Left colon (tissue), 2 donors: Measurements from ENCODE around the gene ZNF219. TPM values are rescaled to one million over a fixed set of nuclear protein-coding genes. Genes with fewer than 3 reads are reported as not detected.

Experiments used
- ATAC-seq: fragments of 200-7000 bp; cut with Tn5 transposase; one replicate; pipeline ENCODE4 v1.9.1; 2020; ENCODE audit warnings: mild to moderate bottlenecking, moderate library complexity
- DNase-seq, 2 donors: peaks; one replicate each; pipeline ENCODE4 v3.0.0-alpha.2; 2020
- intact Hi-C, 2 donors: fragments of 100-400 bp; cut with DNase I in 1 of 2; cut with micrococcal nuclease in 1 of 2; formaldehyde crosslinking; loops; one replicate each; pipeline versions ENCODE4 v1.11.2 to v1.14.0; 2022; cut with DNase I, micrococcal nuclease
- total RNA-seq, 2 donors: library from RNA; stranded (reverse); fragmentation: NEBNext Ultra II Directional; extraction: Animal tissue kit (Norgen Biotek cat#: 25700); gene quantifications; one replicate each; pipeline ENCODE4 v1.2.1, GENCODE V29; 2021
- donor health status: DM: no; HTN: no; CAD: no.
- donor health status: DM: yes; HTN: yes; CAD: no.

Gene ZNF219
- total RNA-seq, 2 donors from 2014 or later = 51.1 to 53.7 TPM

DNA sequence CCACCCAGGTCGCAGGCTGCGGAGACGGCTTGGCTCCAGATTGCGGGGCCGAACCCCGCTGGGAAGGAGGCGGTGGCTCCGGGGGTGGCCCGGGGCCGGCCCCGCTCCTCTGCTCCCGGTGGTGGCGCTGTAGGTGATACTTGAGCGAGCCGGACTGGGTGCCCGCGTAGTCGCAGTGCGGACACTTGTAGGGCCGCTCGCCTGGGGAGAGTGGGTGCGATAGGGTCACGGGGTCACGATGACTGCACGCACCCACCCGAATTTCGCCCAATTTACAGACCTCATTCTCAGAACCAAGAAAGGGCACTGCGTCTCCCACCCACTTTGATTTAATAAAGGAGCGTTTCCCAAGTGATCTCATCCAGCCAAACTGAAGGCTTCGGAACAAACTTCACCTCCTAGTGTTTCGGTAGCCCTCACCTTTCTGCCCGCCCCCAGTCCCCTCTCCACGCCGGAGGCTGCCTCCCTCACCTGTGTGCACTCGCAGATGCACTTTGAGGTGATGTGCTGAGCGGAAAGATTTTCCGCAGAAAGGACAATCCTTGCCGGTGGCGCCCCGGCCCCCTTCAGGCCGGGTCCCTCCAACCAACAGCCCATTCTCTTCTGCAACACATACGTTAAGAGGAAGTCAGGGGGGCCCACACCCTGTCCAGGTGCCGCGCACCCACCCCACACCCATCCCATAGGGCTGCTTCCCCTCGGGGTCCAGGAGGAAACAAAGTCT is 7.4 kb downstream of the ZNF219 start:
- no peak for ATAC-seq
- DNase-seq = no peak
- intact Hi-C loops = loop anchor here in 1 of 2 donors (10.0 kb wide), 1 partner anchor 76 kb away; no protein-coding TSS in a partner anchor

GRCh38 chr14:21090194-21090939 is 8.1 kb downstream of the ZNF219 start:
- DNase-seq (peak; percentile 39 to 61), ATAC-seq (peak; percentile 30)
- intact Hi-C loops = loop anchor here in 1 of 2 donors (10.0 kb wide), 1 partner anchor 76 kb away; no protein-coding TSS in a partner anchor

GRCh38 chr14:21089877-21090193 is 8.6 kb downstream of the ZNF219 start:
- DNase-seq (no peak), ATAC-seq (no peak)
- intact Hi-C loops = loop anchor here in 1 of 2 donors (10.0 kb wide), 1 partner anchor 75 kb away; no protein-coding TSS in a partner anchor

- intact Hi-C loops = no loop called here
- DNase-seq = no peak
- ATAC-seq = peak; percentile 58
Observed at GRCh38 chr14:21089271-21089670, 9.2 kb downstream of the ZNF219 start.

DNA sequence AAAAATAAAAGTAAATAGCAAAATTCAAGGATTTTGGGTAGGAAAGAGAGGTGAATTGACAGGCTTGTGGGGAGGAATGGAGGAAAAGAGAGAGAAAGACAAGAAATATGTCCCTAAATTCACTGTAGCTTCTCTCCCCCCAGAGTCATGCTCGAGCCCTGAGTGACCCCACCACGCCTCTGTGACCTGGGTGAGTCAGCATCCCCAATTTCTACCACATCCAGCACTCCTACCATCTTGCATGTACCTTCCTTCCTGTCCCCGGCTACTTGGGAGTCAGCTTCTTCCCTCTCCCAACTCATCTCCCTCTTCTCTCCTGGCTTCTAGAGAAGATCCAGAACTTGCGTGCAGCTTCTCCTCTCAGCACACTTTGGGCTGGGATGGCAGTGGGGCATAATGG is 9.8 kb downstream of the ZNF219 start:
- ATAC-seq = no peak
- intact Hi-C loops = no loop called here

GRCh38 chr14:21087294-21088091 is 11.0 kb downstream of the ZNF219 start:
- ATAC-seq (no peak), DNase-seq (no peak)
- intact Hi-C loops = no loop called here

More for the DNA sequence above, 9.8 kb downstream of the ZNF219 start:
- DNase-seq = no peak

DNA sequence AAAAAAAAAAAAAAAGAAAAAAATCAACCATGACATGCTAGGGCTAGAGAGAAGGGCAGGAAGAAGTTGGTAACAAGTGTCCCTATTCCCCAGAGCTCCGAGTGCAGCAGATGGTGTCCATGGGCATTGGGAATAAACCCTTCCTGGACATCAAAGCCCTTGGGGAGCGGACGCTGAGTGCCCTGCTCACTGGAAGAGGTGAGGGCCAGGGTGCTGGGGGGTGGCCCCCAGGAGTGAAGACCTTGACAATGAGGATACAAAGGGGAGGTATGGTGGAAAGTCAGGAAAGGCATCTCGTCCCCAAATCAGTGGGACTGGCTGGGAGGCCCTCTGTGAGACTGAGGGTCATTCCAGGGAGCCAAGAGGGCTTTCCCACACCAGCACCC is 11.6 kb downstream of the ZNF219 start:
- intact Hi-C loops = no loop called here
- DNase-seq = no peak
- no peak for ATAC-seq

DNA sequence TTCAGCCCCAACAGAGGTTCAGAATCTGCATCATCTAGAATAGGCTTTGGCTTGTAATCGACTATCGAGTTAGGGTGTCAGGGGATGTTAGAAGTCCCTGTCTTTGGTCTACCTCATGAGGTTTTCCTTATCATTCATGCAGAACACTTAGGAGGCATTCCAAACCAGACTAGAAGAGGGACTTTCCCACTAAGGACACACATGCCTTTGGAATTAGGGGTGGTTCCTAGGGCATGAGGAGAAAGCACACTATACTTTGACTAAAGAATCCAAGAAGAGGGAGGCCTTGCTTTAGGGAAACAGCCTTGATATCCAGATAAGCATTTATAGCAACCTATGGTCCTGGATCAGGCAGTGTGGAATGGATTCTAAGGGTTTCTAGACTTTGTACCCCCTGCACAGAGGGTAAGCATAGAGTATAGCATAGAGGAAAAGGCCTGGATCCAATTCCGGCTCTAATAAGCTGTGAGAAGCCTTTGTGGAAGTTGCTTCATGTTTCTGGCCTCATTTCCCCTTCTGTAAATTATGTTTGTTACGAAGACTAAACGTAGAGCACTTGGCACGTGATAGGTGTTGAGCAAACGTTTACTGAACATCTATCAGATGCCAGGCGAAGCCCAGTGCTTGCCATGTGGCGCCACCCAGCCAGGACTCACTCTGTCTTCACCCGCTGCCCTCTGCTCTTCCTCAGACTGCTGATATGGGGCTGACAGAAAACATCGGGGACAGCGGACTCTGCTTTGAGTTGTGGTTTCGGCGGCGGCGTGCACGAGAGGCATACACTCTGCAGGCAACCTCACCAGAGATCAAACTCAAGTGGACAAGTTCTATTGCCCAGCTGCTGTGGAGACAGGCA is 13.2 kb downstream of the ZNF219 start:
- ATAC-seq = peak; percentile 11
- DNase-seq = no peak
- intact Hi-C loops = no loop called here

- DNase-seq = no peak
- intact Hi-C loops = no loop called here
- no peak for ATAC-seq
Observed at GRCh38 chr14:21084396-21084795, 14.1 kb downstream of the ZNF219 start.

- intact Hi-C loops = no loop called here
- ATAC-seq = no peak
Observed at GRCh38 chr14:21083565-21084325, 14.7 kb downstream of the ZNF219 start.

DNA sequence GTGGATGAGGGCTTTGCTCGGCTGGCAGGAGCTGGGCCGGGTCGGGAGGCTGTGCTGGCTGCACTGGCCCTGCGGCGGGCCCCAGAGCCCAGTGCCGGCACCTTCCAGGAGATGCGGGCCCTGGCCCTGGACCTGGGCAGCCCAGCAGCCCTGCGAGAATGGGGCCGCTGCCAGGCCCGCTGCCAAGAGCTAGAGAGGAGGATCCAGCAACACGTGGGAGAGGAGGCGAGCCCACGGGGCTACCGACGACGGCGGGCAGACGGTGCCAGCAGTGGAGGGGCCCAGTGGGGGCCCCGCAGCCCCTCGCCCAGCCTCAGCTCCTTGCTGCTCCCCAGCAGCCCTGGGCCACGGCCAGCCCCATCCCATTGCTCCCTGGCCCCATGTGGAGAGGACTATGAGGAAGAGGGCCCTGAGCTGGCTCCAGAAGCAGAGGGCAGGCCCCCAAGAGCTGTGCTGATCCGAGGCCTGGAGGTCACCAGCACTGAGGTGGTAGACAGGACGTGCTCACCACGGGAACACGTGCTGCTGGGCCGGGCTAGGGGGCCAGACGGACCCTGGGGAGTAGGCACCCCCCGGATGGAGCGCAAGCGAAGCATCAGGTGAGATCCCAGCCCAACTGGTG is 16.8 kb downstream of the ZNF219 start:
- DNase-seq (no peak), ATAC-seq (no peak)
- intact Hi-C loops = no loop called here

More at GRCh38 chr14:21083565-21084325, 14.7 kb downstream of the ZNF219 start:
- DNase-seq = no peak

GRCh38 chr14:21078726-21079125 is 19.7 kb downstream of the ZNF219 start:
- intact Hi-C loops = no loop called here
- DNase-seq (no peak), ATAC-seq (no peak)

DNA sequence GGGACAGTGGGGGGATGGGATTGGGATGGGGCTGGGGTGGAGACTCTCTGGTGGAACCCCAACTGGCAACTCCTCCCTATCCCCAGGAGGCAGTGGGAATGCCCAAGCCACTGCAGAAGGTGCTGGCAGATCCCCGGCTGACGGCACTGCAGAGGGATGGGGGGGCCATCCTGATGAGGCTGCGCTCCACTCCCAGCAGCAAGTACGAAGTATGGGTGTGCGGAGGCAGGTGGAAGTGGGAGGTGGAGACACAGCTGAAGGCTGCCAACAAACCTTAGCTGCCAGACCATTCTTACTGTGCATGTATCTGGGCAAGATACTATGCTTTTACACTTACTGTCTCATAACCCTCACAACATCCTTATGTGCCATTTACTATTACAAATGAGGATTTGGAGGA is 20.2 kb downstream of the ZNF219 start:
- intact Hi-C loops = no loop called here
- DNase-seq = no peak
- no peak for ATAC-seq

GRCh38 chr14:21077672-21078071 is 20.8 kb downstream of the ZNF219 start:
- intact Hi-C loops = no loop called here
- DNase-seq (no peak), ATAC-seq (no peak)

- intact Hi-C loops = no loop called here
- no peak for DNase-seq
- no peak for ATAC-seq
Observed at GRCh38 chr14:21075719-21076437, 22.6 kb downstream of the ZNF219 start.

DNA sequence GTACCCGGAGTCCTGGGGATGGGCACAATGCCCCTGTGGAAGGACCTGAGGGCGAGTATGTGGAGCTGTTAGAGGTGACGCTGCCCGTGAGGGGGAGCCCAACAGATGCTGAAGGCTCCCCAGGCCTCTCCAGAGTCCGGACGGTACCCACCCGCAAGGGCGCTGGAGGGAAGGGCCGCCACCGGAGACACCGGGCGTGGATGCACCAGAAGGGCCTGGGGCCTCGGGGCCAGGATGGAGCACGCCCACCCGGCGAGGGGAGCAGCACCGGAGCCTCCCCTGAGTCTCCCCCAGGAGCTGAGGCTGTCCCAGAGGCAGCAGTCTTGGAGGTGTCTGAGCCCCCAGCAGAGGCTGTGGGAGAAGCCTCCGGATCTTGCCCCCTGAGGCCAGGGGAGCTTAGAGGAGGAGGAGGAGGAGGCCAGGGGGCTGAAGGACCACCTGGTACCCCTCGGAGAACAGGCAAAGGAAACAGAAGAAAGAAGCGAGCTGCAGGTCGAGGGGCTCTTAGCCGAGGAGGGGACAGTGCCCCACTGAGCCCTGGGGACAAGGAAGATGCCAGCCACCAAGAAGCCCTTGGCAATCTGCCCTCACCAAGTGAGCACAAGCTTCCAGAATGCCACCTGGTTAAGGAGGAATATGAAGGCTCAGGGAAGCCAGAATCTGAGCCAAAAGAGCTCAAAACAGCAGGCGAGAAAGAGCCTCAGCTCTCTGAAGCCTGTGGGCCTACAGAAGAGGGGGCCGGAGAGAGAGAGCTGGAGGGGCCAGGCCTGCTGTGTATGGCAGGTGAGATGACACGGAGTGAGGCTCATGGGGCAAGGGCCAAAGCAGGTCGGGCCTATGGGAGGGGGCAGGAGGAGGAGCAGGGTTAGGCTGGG is 23.8 kb downstream of the ZNF219 start:
- ATAC-seq = no peak
- DNase-seq = no peak
- intact Hi-C loops = no loop called here
